ENCODE data around the gene FSD1L. TPM values are rescaled to one million over a fixed set of nuclear protein-coding genes. Genes with fewer than 3 reads are reported as not detected.
"Not testable (repeated sequence)": the region's sequence is repeated elsewhere in the genome, so short reads cannot be mapped to it uniquely, and the experiment has no call there.

FSD1L gene
- total RNA-seq, 1 donor = 7.0 TPM

DNA sequence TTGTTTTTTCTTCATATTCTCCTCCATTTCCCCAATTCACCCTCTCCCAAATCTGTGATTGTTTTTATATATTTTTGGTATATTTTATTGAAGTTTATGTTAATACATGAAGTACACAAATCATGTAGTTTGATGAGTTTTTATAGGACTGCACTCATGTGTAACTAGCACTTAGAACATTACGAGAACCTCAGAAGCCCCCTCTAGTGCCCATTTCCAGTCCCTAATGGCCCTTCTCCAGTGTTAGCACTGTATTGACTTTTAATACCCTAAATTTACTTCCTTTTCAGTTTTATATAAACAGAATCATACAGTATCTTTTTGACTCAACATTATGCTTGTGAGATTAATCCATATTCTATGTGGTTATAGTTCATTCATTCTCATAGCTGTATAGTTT, 91.6 kb downstream of the FSD1L start:
- no peak for DNase-seq (ENCODE audit: low read depth)
- TF ChIP-seq, protein P1, sequence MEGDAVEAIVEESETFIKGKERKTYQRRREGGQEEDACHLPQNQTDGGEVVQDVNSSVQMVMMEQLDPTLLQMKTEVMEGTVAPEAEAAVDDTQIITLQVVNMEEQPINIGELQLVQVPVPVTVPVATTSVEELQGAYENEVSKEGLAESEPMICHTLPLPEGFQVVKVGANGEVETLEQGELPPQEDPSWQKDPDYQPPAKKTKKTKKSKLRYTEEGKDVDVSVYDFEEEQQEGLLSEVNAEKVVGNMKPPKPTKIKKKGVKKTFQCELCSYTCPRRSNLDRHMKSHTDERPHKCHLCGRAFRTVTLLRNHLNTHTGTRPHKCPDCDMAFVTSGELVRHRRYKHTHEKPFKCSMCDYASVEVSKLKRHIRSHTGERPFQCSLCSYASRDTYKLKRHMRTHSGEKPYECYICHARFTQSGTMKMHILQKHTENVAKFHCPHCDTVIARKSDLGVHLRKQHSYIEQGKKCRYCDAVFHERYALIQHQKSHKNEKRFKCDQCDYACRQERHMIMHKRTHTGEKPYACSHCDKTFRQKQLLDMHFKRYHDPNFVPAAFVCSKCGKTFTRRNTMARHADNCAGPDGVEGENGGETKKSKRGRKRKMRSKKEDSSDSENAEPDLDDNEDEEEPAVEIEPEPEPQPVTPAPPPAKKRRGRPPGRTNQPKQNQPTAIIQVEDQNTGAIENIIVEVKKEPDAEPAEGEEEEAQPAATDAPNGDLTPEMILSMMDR (IDR thresholded peaks at IDR 0.05; ENCODE audit: insufficient read depth, low read length) = no peak
- no peak overlapping the region for H3K4me3 ChIP-seq (ENCODE audit: low read depth, low read length)

DNA sequence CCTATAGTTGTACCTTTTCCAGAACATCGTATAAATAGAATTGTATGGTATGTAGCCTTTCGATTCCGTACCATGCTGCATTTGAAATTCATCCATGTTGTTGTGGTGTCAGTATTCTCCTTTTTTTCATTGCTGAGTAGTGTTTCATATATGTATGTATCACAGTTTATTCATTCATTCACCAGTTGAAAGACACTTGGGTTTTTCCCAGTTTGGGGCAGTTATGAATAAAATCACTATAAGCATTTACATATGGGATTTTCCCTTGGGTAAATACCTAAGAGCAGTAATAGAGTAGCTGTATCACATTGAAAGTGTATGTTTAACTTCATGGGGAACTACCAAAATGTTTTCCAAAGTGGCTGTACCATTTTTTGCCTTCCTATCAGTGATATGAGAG, 94.0 kb downstream of the FSD1L start:
- H3K4me3 ChIP-seq (ENCODE audit: low read depth, low read length) = no peak overlapping the region
- TF ChIP-seq, protein P1 (IDR thresholded peaks at IDR 0.05; ENCODE audit: insufficient read depth, low read length) = no peak
- DNase-seq (ENCODE audit: low read depth) = no peak

DNA sequence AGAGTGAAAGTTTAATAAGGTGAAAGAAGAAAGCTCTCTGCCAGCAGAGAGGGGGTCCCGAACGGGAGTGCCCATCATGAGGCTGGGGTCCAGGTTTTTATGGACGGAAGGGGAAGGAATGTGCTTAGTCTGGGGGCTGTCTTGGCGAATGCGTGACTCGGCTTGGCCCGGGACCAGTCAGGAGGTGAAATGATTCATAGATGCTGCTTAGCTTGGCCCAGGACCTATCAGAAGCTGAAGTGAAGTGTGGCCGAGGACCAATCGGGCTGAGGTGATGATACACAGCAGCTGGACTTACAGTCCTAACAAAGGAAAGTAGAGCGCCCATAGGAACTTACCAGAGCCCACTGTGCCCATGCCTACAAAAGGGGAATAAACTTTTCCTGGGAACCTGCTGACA, 106.2 kb downstream of the FSD1L start:
- no peak overlapping the region for H3K4me3 ChIP-seq (ENCODE audit: low read depth, low read length)
- peak; percentile 63 for DNase-seq (ENCODE audit: low read depth)
- TF ChIP-seq, protein P1 (IDR thresholded peaks at IDR 0.05; ENCODE audit: insufficient read depth, low read length) = no peak

DNA sequence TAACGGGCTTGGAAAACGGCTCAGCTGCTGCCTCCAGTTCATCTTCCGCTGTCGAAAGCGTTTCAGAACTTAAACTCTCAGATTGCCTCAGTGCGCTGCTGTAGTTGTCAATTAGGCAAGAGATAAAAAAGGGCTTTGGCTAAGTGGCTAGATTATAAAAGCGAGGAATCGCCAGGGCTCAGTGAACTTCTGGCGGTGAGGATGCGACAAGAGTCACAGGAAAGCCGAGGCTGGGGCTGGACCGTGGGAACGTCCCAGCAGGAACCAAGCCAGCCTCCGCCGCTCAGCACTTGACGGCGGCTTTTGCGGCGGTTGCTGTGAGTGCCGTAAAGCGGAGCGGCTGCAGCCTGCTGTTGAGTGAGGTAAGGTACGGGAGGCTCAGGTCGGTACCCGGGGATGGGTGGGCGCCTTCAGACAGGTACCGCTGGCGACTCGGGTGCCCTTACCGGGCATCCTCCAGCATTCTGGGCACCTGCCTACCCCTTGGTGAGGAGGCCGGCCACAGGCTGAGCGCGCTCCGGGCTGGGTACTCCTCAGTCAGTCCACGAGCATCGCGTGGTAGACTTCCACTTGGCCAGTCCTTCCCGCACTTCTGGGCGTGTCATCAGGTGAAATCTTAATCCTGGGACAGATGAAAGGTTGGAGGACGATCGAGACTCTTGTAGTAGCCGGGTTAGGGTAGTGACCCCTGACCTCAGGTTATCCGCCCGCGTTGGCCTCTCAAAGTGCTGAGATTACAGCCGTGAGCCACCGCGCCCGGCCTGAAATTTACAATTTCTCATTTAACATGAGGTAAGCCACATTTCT, 110.2 kb downstream of the FSD1L start, which contains the start of gene FKTN:
TSS of gene FKTN (plus strand) at position 328 of the 807 bp plus-strand sequence. CDS start 16,902 bp downstream, outside the sequence.
- peak within 1 kb of the TSS; percentile 97 for H3K4me3 ChIP-seq (ENCODE audit: low read depth, low read length)
- DNase-seq (ENCODE audit: low read depth) = peak; percentile 78
- TF ChIP-seq, protein P1 (IDR thresholded peaks at IDR 0.05; ENCODE audit: insufficient read depth, low read length) = no peak

DNA sequence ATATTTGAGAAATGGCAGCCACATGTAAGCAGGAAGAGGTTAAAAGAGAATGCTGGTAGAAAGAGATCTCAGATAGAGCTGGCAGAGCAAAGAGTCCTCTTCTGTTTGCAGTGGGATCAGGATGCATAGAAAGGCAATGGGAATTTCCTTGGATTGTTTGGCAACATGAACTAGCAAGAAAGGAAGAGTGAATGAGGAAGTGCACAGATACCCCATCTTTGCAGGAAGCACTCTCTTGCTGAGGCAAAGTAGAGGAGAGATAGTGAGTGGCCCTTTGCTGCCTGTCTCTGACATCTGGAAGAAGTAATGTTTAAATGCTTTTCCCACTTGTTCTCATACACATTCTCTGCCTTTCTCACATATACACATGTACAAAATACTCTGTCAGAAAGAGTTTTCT, 124.6 kb downstream of the FSD1L start:
- DNase-seq (ENCODE audit: low read depth) = no peak
- TF ChIP-seq, protein P1 (IDR thresholded peaks at IDR 0.05; ENCODE audit: insufficient read depth, low read length) = no peak
- H3K4me3 ChIP-seq (ENCODE audit: low read depth, low read length) = no peak overlapping the region

DNA sequence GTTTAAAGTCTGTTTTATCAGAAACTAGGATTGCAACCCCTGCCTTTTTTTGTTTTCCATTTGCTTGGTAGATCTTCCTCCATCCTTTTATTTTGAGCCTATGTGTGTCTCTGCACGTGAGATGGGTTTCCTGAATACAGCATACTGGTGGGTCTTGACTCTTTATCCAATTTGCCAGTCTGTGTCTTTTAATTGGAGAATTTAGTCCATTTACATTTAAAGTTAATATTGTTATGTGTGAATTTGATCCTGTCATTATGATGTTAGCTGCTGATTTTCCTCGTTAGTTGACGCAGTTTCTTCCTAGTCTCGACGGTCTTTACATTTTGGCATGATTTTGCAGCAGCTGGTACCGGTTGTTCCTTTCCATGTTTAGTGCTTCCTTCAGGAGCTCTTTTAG, 132.1 kb downstream of the FSD1L start:
- H3K4me3 ChIP-seq (ENCODE audit: low read depth, low read length); DNase-seq (ENCODE audit: low read depth): not testable (repeated sequence)

DNA sequence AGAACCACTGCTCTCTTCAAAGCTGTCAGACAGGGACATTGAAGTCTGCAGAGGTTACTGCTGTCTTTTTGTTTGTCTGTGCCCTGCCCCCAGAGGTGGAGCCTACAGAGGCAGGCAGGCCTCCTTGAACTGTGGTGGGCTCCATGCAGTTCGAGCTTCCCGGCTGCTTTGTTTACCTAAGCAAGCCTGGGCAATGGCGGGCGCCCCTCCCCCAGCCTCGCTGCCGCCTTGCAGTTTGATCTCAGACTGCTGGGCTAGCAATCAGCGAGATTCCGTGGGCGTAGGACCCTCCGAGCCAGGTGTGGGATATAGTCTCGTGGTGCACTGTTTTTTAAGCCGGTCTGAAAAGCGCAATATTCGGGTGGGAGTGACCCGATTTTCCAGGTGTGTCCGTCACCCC, 133.7 kb downstream of the FSD1L start:
- not testable (repeated sequence) for DNase-seq (ENCODE audit: low read depth); H3K4me3 ChIP-seq (ENCODE audit: low read depth, low read length)

DNA sequence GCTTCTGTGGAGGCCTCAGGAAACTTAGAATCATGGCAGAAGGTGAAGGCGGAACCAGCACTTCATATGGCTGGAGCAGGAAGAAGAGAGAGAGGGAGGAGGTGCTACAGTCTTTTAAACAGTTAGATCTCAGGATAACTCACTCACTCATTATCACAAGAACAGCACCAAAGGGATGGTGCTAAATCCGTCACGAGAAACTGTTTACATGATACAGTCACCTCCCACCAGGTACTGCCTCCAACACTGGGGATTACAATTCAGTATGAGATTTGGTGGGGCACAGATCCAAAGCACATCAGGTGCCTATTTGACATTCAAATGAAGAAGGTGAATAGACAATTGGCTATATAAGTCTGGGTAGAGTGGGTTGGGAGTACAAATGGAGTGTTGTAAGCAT, 145.3 kb downstream of the FSD1L start:
- no peak overlapping the region for H3K4me3 ChIP-seq (ENCODE audit: low read depth, low read length)
- TF ChIP-seq, protein P1 (IDR thresholded peaks at IDR 0.05; ENCODE audit: insufficient read depth, low read length) = no peak
- DNase-seq (ENCODE audit: low read depth) = no peak

All from fibroblast of the aortic adventitia (primary cell).